ENCODE measurements around the gene F8. TPM values are rescaled to one million over a fixed set of nuclear protein-coding genes. Genes with fewer than 3 reads are reported as not detected.

Gene F8
- total RNA-seq, 1 donor from 2014 or later, result 1.8 TPM

DNA sequence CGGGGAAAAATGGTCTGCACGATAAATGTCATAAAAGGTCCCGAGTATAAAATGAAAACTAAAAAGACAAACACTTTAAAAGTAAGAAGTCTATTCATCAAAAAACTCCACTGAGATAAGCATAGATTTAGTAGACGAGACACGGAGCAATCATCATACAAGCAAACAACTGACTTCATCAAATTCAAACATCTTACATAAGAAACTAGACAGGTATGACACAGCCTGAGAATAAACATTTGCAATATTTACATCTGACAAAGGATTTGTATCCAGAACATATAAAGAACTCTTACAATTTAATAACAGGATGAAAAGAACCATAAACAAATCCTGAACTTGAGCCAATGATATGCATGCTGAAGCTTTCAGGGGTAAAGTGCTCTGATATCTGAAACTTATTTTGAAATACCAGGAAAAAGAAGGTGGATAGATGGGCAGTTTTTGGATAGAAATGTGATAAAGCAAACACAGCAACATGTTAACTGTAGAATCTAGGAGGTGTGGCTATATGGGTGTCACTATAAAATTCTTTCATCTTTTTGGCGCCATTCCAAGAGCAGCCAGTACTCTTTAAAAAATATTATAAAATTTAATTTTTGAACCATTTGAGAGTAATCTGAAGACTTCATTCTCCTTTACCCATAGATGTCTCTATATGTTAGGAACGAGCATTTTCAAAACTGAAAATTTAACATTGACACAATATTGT is 229.3 kb downstream of the F8 start:
- H3K9me3 Mint-ChIP-seq (ENCODE audit: unreplicated experiment), result no peaks in the 10 kb centered on the region
- H3K36me3 Mint-ChIP-seq (ENCODE audit: unreplicated experiment), result no peaks in the 10 kb centered on the region
- H3K27ac Mint-ChIP-seq (ENCODE audit: unreplicated experiment), result no peak overlapping the region
- H3K4me3 Mint-ChIP-seq (ENCODE audit: unreplicated experiment), result no peak overlapping the region
- H3K27me3 Mint-ChIP-seq (ENCODE audit: unreplicated experiment), result no peaks in the 10 kb centered on the region
- DNase-seq, result no peak
- no peaks in the 10 kb centered on the region for H3K4me1 Mint-ChIP-seq (ENCODE audit: low read depth, unreplicated experiment)
- TF ChIP-seq, protein P1, sequence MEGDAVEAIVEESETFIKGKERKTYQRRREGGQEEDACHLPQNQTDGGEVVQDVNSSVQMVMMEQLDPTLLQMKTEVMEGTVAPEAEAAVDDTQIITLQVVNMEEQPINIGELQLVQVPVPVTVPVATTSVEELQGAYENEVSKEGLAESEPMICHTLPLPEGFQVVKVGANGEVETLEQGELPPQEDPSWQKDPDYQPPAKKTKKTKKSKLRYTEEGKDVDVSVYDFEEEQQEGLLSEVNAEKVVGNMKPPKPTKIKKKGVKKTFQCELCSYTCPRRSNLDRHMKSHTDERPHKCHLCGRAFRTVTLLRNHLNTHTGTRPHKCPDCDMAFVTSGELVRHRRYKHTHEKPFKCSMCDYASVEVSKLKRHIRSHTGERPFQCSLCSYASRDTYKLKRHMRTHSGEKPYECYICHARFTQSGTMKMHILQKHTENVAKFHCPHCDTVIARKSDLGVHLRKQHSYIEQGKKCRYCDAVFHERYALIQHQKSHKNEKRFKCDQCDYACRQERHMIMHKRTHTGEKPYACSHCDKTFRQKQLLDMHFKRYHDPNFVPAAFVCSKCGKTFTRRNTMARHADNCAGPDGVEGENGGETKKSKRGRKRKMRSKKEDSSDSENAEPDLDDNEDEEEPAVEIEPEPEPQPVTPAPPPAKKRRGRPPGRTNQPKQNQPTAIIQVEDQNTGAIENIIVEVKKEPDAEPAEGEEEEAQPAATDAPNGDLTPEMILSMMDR (IDR thresholded peaks at IDR 0.05; ENCODE audit: partially characterized antibody, unreplicated experiment), result no peak

DNA sequence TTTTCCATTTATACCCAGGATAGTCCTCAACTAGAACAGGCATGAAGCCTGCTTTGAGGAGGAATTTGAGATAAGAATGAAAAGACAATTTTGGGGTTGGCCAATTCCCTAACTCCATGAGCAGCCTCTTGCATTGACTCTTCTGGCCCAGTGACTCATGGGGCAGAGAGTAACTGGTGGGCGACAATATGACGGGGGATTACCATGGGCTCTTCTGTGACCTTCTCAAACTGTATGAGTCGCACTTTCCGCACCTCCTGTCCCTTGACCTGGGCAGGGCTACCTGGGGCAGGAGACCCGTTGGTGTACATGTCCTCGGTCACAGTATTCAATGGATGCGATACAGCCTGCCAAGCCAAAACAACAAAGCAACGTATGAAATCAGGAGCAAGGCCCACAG is 230.6 kb downstream of the F8 start:
- H3K27ac Mint-ChIP-seq (ENCODE audit: unreplicated experiment), result no peak overlapping the region
- no peak overlapping the region for H3K4me3 Mint-ChIP-seq (ENCODE audit: unreplicated experiment)
- DNase-seq, result no peak
- no peaks in the 10 kb centered on the region for H3K27me3 Mint-ChIP-seq (ENCODE audit: unreplicated experiment)
- TF ChIP-seq, protein P1 (IDR thresholded peaks at IDR 0.05; ENCODE audit: partially characterized antibody, unreplicated experiment), result no peak
- no peaks in the 10 kb centered on the region for H3K36me3 Mint-ChIP-seq (ENCODE audit: unreplicated experiment)
- H3K4me1 Mint-ChIP-seq (ENCODE audit: low read depth, unreplicated experiment), result no peaks in the 10 kb centered on the region
- no peaks in the 10 kb centered on the region for H3K9me3 Mint-ChIP-seq (ENCODE audit: unreplicated experiment)

DNA sequence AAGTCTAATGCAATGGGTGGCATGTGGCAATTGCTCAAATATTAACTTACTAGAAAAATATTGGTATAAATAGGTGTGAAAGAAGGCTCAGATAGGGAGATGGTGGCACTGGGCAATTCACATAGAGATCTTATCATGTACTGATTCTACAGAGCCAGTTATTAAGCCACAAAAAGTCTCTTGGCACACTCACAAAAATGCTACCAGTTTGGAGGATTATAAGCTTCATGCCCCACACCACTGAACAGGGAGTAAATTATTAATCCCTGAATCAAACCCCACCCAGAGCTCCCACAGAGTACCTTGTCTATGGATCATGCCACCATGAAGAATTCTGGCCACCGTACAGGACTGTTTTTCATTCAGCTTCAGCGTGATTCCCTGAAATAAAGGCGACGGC is 231.1 kb downstream of the F8 start:
- TF ChIP-seq, protein P1 (IDR thresholded peaks at IDR 0.05; ENCODE audit: partially characterized antibody, unreplicated experiment), result no peak
- DNase-seq, result no peak
- no peaks in the 10 kb centered on the region for H3K9me3 Mint-ChIP-seq (ENCODE audit: unreplicated experiment)
- no peak overlapping the region for H3K27ac Mint-ChIP-seq (ENCODE audit: unreplicated experiment)
- H3K4me3 Mint-ChIP-seq (ENCODE audit: unreplicated experiment), result no peak overlapping the region
- H3K4me1 Mint-ChIP-seq (ENCODE audit: low read depth, unreplicated experiment), result no peaks in the 10 kb centered on the region
- no peaks in the 10 kb centered on the region for H3K27me3 Mint-ChIP-seq (ENCODE audit: unreplicated experiment)
- H3K36me3 Mint-ChIP-seq (ENCODE audit: unreplicated experiment), result no peaks in the 10 kb centered on the region

Small RNAs within 50 kb of the gene (microRNA-seq; reads per million reads assigned to microRNA genes)
- gene MIR1184-1 (ENCODE audit: unreplicated experiment), result not detected

Other genes starting within 250 kb of the F8 start
- 12.7 TPM for gene MPP1, start 217.2 kb downstream of the F8 start, total RNA-seq (ENCODE audit: unreplicated experiment)
- not detected for gene SMIM9, start 188.1 kb downstream of the F8 start, total RNA-seq (ENCODE audit: unreplicated experiment)
- gene F8A1, start 136.4 kb downstream of the F8 start, total RNA-seq (ENCODE audit: unreplicated experiment), result 18.3 TPM
- gene FUNDC2, start 4.1 kb upstream of the F8 start, total RNA-seq (ENCODE audit: unreplicated experiment), result 83.9 TPM
- 1.8 TPM for gene CMC4, start 48.4 kb upstream of the F8 start, total RNA-seq (ENCODE audit: unreplicated experiment)
- gene MTCP1, start 48.4 kb upstream of the F8 start, total RNA-seq (ENCODE audit: unreplicated experiment), result 9.5 TPM
- gene BRCC3, start 48.8 kb upstream of the F8 start, total RNA-seq (ENCODE audit: unreplicated experiment), result 21.9 TPM
- 64.4 TPM for gene VBP1, start 193.7 kb upstream of the F8 start, total RNA-seq (ENCODE audit: unreplicated experiment)
- 20.9 TPM for gene RAB39B, start 241.8 kb upstream of the F8 start, total RNA-seq (ENCODE audit: unreplicated experiment)

Measured in glutamatergic neuron (in vitro differentiated cells).